ENCODE measurements around the gene ANK3.

DNA sequence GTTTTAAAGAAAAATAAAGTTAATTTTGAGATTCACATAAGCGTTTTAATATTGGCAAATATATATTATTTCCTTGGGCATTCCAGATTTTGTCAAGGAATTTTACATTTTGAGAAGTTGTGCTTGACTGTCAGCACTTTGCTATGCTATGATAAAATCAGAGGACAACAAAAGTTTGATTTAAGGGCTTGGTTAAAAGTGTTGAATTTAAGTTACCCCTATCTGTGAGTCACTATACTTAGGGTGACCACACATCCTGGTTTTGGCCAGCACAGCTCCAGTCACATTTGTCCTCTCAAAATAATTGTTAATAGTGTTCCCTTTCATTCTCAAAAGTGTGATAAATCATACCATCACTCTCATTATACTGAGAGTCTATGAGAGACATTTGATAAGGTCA is 34.2 kb upstream of the ANK3 start:
- TF ChIP-seq, protein P1, sequence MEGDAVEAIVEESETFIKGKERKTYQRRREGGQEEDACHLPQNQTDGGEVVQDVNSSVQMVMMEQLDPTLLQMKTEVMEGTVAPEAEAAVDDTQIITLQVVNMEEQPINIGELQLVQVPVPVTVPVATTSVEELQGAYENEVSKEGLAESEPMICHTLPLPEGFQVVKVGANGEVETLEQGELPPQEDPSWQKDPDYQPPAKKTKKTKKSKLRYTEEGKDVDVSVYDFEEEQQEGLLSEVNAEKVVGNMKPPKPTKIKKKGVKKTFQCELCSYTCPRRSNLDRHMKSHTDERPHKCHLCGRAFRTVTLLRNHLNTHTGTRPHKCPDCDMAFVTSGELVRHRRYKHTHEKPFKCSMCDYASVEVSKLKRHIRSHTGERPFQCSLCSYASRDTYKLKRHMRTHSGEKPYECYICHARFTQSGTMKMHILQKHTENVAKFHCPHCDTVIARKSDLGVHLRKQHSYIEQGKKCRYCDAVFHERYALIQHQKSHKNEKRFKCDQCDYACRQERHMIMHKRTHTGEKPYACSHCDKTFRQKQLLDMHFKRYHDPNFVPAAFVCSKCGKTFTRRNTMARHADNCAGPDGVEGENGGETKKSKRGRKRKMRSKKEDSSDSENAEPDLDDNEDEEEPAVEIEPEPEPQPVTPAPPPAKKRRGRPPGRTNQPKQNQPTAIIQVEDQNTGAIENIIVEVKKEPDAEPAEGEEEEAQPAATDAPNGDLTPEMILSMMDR (IDR thresholded peaks at IDR 0.05): no peak
- no peak for TF ChIP-seq POLR2AphosphoS5 (IDR thresholded peaks at IDR 0.05; ENCODE audit: insufficient read depth in 1 of 2, low read depth in 1 of 2)

Measured in vagina (tissue), 2 donors.